ENCODE results near the gene TBC1D2. TPM values are rescaled to one million over a fixed set of nuclear protein-coding genes. Genes with fewer than 3 reads are reported as not detected.

The TBC1D2 gene
- total and polyA plus RNA-seq, 2 of the 4 experiments (the other 2 are of a cell fraction) = 36.9 to 62.7 TPM

- H3K9ac ChIP-seq (ENCODE audit: low read depth, low read length) = no peak overlapping the region
- ChIA-PET POLR2A (ENCODE audit: unreplicated experiment) (no interaction called here), CTCF (interaction anchor here (0.6 kb wide), 1 partner anchor 250 kb away, joined by 5 read pairs; no protein-coding TSS in a partner anchor)
- no peak for TF ChIP-seq FOS (IDR thresholded peaks at IDR 0.05; ENCODE audit: low read depth, low read length)
- TF ChIP-seq SMC3 (IDR thresholded peaks at IDR 0.05; ENCODE audit: low read depth, low read length) = no peak
- no peaks in the 10 kb centered on the region for H3K4me1 ChIP-seq (ENCODE audit: control insufficient read depth, insufficient read depth, low read length)
- peaks cover 4 to 6% of the 10 kb centered on the region in 2 experiments; a peak in 1 of 4 replicates for H3K79me1 ChIP-seq (ENCODE audit: low read depth in 1 of 2, low read length in 2 of 2)
- no peak overlapping the region for H2BK20ac ChIP-seq (ENCODE audit: low read depth, low read length)
- no peak overlapping the region for H4K91ac ChIP-seq (ENCODE audit: insufficient read depth, low read depth, low read length)
- dilution Hi-C loops (cut with HindIII; ENCODE audit: low sequenced_read_pairs, unreplicated experiment) (no loop called here), intact Hi-C loops (cut with micrococcal nuclease) (no loop called here), in situ Hi-C loops (cut with MboI; ENCODE audit: low sequenced_read_pairs) (no loop called here)
- no peak overlapping the region for H2AFZ ChIP-seq (replicated peaks; ENCODE audit: low read length, poor library complexity)
- H3K4me3 ChIP-seq (ENCODE audit: insufficient read depth, low read depth, low read length) = no peak overlapping the region
- H3K27ac ChIP-seq (ENCODE audit: insufficient read depth, low read length) = no peak overlapping the region
- H4K20me1 ChIP-seq (ENCODE audit: insufficient read depth, low read length) = no peaks in the 10 kb centered on the region
- no peak overlapping the region for H3K56ac ChIP-seq (ENCODE audit: extremely low read depth, insufficient read depth, low read length)
- no peak overlapping the region for H2AK9ac ChIP-seq (replicated peaks; ENCODE audit: low read depth, low read length, poor library complexity)
- no peak overlapping the region for H2BK120ac ChIP-seq (ENCODE audit: low read depth, low read length)
- no TSS peak for BruUV-seq (replicated peaks)
- no peak for ATAC-seq (ENCODE audit: low read depth)
- H3K14ac ChIP-seq (replicated peaks; ENCODE audit: low read depth, low read length) = no peak overlapping the region
- no peak for DNase-seq
- H4K5ac ChIP-seq (ENCODE audit: low read depth, low read length) = no peak overlapping the region
- H3K18ac ChIP-seq (ENCODE audit: low read depth, low read length) = no peak overlapping the region
- no peaks in the 10 kb centered on the region for H3K9me3 ChIP-seq (ENCODE audit: control insufficient read depth, insufficient read depth, low read length)
- H2BK15ac ChIP-seq (ENCODE audit: low read depth, low read length) = no peak overlapping the region
- H4K8ac ChIP-seq (ENCODE audit: low read depth in 2 of 2, low read length in 2 of 2) = no peak overlapping the region
- WGBS, 2 experiments (ENCODE audit: extremely low coverage in 2 of 2, insufficient read length in 1 of 2) = no CpG with 5 or more reads among the region's 5 CpGs
- no peak overlapping the region for H3K23ac ChIP-seq (ENCODE audit: low read depth, low read length)
- no peak overlapping the region; the same call in 1 of the 2 replicates for H3K4ac ChIP-seq (ENCODE audit: low read depth, low read length)
- H2BK5ac ChIP-seq (ENCODE audit: low read depth, low read length, poor library complexity, severe bottlenecking) = no peak overlapping the region
- peaks cover 16% of the 10 kb centered on the region for H3K36me3 ChIP-seq (ENCODE audit: control insufficient read depth, insufficient read depth, low read length)
- H3K4me2 ChIP-seq (ENCODE audit: low read depth, low read length) = no peak overlapping the region
- H2AK5ac ChIP-seq (ENCODE audit: low read depth, low read length) = no peak overlapping the region
- no peaks in the 10 kb centered on the region for H3K27me3 ChIP-seq (ENCODE audit: control insufficient read depth, insufficient read depth, low read length)
- no peaks in the 10 kb centered on the region for H3K9me1 ChIP-seq (ENCODE audit: insufficient read depth, low read length)
These were observed 53.2 kb downstream of the TBC1D2 start for GRCh38 chr9:98202252-98202651.

Measured in IMR-90 (cell line).